Karpas-422 (cell line): ENCODE data around the gene B3GAT1. TPM values are rescaled to one million over a fixed set of nuclear protein-coding genes. Genes with fewer than 3 reads are reported as not detected.

Experiments
- DNase-seq: peaks from one replicate; pipeline ENCODE4 v3.0.0-alpha.2; 2015
- H2AFZ ChIP-seq: fragments of 200-600 bp; sonication (generic); 2 replicates; pipeline ENCODE4 v1.6.1; 2014; ENCODE audit warnings: antibody characterized with exemption, low read length, mixed read lengths
- H3K27ac ChIP-seq: fragments of 200-600 bp; sonication (generic); 2 replicates; pipeline ENCODE4 v1.5.1; 2014; ENCODE audit warnings: mild to moderate bottlenecking, low read length, moderate library complexity
- H3K27me3 ChIP-seq: fragments of 200-600 bp; sonication (generic); 2 replicates; pipeline ENCODE4 v1.6.1; 2014; ENCODE audit warnings: low read length, mixed read lengths
- H3K36me3 ChIP-seq: fragments of 200-600 bp; sonication (generic); 2 replicates; pipeline ENCODE4 v1.6.1; 2014; ENCODE audit warnings: low read length, mixed read lengths; ENCODE audit not compliant: insufficient read depth
- H3K4me1 ChIP-seq: fragments of 200-600 bp; sonication (generic); 2 replicates; pipeline ENCODE4 v1.6.1; 2014; ENCODE audit warnings: mild to moderate bottlenecking, low read length, mixed read lengths
- H3K4me2 ChIP-seq: fragments of 200-600 bp; sonication (generic); 2 replicates; pipeline ENCODE4 v1.6.1; 2014; ENCODE audit warnings: low read length, low read depth, mild to moderate bottlenecking; ENCODE audit not compliant: poor library complexity, severe bottlenecking
- H3K4me3 ChIP-seq: fragments of 200-600 bp; sonication (generic); 2 replicates; pipeline ENCODE4 v1.5.1; 2014; ENCODE audit warnings: mild to moderate bottlenecking, antibody characterized with exemption, low read length, mixed read lengths
- H3K79me2 ChIP-seq: fragments of 200-600 bp; sonication (generic); 2 replicates; pipeline ENCODE4 v1.6.1; 2014; ENCODE audit warnings: mild to moderate bottlenecking, low read length, mixed read lengths
- H3K9ac ChIP-seq: fragments of 200-600 bp; sonication (generic); 2 replicates; pipeline ENCODE4 v1.6.0; 2014; ENCODE audit warnings: low read length
- H3K9me2 ChIP-seq: fragments of 200-600 bp; sonication (generic), shearing (Covaris generic); replicated peaks from 2 replicates; pipeline ENCODE4 v1.6.0; 2014; ENCODE audit warnings: mild to moderate bottlenecking, low read length, moderate library complexity; ENCODE audit not compliant: insufficient read depth
- H3K9me3 ChIP-seq: fragments of 300-700, 200-600 bp; sonication (generic); 2 replicates; pipeline ENCODE4 v1.6.1; 2014; ENCODE audit warnings: low read length, mixed read lengths
- H4K20me1 ChIP-seq: fragments of 200-600 bp; sonication (generic); 2 replicates; pipeline ENCODE4 v1.6.1; 2014; ENCODE audit warnings: mild to moderate bottlenecking, antibody characterized with exemption, low read length, low read depth; ENCODE audit not compliant: insufficient read depth
- total RNA-seq: library from RNA; depleted of rRNA; stranded (reverse); fragments of >200 nt; shearing (Covaris generic); gene quantifications from 2 replicates; pipeline ENCODE4 v1.2.3, GENCODE V29; 2014; ENCODE audit warnings: low replicate concordance

The B3GAT1 gene
- total RNA-seq, 1 experiment from 2014 or later: not detected

DNA sequence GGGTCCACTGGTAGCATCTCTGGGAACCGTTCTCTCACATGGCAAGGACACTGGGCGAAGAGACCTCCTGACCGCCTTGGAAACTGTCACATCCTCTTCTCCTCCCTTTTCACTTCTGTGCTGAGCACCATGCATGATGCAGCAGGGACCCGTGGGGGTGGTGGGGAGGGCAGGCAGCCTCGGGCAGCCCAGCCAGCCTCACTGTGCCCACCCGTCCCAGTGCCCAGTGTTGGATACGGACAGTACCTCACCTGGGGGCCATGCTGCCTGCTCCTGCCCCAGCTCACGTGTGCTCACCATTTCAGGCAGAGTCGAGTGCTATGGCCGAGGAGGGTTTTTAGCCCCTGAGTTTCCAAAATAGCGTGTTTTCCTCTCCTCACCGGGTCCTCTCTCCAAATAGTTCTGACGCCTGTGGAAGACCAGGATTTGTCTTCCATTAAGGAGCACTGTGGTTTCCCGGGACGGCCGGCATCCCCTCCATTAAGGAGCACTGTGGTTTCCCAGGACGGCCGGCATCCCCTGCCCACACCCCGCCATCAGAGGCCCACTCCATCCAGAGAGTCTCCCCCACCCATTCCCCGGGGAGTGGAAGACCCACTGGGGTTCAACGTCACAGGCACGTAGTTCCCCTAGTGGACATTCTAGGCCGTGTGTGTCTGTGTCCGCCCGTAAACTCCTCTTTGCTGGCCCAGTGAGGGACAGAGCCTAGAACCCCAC is 22.4 kb downstream of the B3GAT1 start:
- Histone ChIP-seq H3K4me3 (no peak overlapping the region), H3K9me3 (no peaks in the 10 kb centered on the region), H3K36me3 (no peaks in the 10 kb centered on the region), H3K4me1 (no peaks in the 10 kb centered on the region), H3K27me3 (no peaks in the 10 kb centered on the region), H4K20me1 (no peaks in the 10 kb centered on the region), H3K4me2 (no peak overlapping the region), H3K27ac (no peak overlapping the region), H3K9ac (no peak overlapping the region), H3K79me2 (no peaks in the 10 kb centered on the region), H2AFZ (no peak overlapping the region), H3K9me2 (no peaks in the 10 kb centered on the region)
- DNase-seq: no peak

DNA sequence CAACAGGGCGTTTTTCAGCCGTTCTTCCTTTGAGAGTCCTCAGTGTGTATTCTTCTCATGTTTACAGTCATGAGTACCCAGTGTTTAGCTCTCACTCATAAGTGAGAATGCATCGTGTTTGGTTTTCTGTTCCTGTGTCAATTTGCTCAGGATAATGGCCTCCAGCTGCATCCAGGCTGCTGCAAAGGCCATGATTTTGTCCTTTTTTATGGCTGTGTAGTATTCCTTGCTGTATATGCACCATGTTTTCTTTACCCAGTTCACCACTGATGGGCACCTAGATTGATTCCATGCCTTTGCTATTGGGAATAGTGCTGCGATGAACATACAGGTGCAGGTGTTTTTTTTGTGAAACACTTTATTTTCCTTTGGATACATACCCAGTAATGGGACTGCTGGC is 23.5 kb downstream of the B3GAT1 start:
- Histone ChIP-seq H3K4me3 (no peak overlapping the region), H3K4me1 (no peaks in the 10 kb centered on the region), H3K4me2 (no peak overlapping the region), H3K79me2 (no peaks in the 10 kb centered on the region), H3K27ac (no peak overlapping the region), H3K9ac (no peak overlapping the region), H3K9me2 (no peaks in the 10 kb centered on the region), H3K9me3 (no peaks in the 10 kb centered on the region), H2AFZ (no peak overlapping the region), H3K36me3 (no peaks in the 10 kb centered on the region), H3K27me3 (no peaks in the 10 kb centered on the region), H4K20me1 (no peaks in the 10 kb centered on the region)
- no peak for DNase-seq

DNA sequence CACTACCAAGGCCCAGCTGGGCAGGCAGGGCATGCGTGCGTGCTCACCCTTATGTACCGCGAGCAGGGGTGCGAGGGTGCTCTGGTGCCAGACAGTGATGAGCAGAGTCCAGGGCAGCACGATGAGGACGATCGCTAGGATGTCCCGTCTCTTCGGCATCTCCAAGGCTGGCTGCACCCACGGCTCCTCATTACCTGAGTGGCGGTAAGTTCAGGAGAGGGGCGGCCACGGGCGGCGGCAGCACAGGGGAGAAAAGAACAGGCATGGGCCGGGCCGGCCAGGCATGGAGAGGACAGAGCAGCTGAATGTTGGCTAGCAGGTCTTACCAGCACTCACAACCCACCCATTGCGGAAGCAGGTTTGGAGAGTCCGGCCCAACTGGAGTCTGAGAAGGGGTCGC is 24.5 kb downstream of the B3GAT1 start:
- Histone ChIP-seq H3K4me2 (no peak overlapping the region), H3K27me3 (no peaks in the 10 kb centered on the region), H4K20me1 (no peaks in the 10 kb centered on the region), H3K79me2 (no peaks in the 10 kb centered on the region), H3K27ac (no peak overlapping the region), H3K4me3 (no peak overlapping the region), H3K4me1 (no peaks in the 10 kb centered on the region), H2AFZ (no peak overlapping the region), H3K36me3 (no peaks in the 10 kb centered on the region), H3K9ac (no peak overlapping the region), H3K9me2 (no peaks in the 10 kb centered on the region), H3K9me3 (no peaks in the 10 kb centered on the region)
- no peak for DNase-seq

DNA sequence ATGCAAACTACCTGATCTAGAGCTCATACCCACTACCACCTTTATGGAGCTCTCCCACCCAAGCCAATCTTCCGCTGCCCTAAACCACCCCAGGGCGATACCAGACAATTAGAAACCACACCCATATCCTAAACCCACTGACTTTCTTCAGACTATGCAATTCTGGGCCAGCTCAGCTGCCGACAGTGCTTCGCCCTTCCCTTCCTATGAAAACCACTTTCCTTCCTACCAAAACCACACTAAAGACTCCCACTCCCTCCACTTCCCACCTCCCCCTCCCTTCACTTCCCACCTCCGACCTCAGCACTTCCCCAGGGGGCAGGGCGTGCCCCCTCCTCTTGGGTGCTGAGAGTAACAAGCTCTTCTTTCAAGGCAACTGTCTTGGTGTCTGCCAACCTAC is 25.1 kb downstream of the B3GAT1 start:
- Histone ChIP-seq H3K27ac (no peak overlapping the region), H3K4me3 (no peak overlapping the region), H3K9ac (no peak overlapping the region), H3K4me1 (no peaks in the 10 kb centered on the region), H2AFZ (no peak overlapping the region), H4K20me1 (no peaks in the 10 kb centered on the region), H3K4me2 (no peak overlapping the region), H3K36me3 (no peaks in the 10 kb centered on the region), H3K79me2 (no peaks in the 10 kb centered on the region), H3K27me3 (no peaks in the 10 kb centered on the region), H3K9me3 (no peaks in the 10 kb centered on the region), H3K9me2 (no peaks in the 10 kb centered on the region)
- no peak for DNase-seq

DNA sequence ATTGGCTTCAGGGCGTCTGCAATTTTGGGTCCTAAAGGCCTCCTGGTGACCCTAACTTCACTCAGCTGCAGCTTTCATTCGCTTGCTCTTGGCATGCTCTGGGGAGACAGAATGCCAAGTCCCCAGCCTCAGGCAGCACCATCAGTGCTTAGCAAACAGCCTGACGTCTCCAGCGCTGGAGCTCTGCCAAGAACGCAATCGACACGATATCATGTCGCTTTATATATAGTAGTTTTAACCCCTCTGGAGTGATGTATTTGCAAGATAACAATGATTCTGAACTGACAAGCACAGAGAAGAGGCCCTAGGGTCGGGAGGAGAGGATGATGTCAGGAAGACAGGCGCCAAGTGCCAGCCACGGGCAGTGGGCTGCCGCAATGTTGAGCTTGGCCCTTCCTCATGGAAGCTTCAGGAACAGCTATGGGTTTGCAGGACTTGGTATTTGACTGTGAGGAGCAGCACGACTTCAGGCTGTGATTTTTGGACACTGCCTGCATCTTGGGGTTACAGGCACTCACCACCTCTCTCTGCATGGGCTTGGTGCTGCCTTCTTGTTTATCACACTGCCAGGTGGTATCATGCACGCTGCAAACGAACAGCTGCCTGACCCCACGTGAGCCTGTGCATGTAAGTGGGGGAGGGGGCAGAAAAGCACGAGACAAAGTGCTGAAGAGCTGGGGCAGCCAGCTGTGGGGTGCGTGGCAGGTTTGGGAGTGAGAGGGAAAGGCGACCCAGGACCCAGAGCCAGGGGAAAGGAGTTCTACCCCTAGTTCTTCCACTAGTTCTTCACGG is 26.1 kb downstream of the B3GAT1 start:
- no peak overlapping the region for H3K9ac ChIP-seq
- H2AFZ ChIP-seq: no peak overlapping the region
- H3K27ac ChIP-seq: no peak overlapping the region
- H3K9me3 ChIP-seq: no peaks in the 10 kb centered on the region
- DNase-seq: no peak
- H3K9me2 ChIP-seq: no peaks in the 10 kb centered on the region
- H4K20me1 ChIP-seq: no peaks in the 10 kb centered on the region
- no peak overlapping the region for H3K4me2 ChIP-seq
- no peaks in the 10 kb centered on the region for H3K27me3 ChIP-seq
- H3K4me3 ChIP-seq: no peak overlapping the region
- H3K36me3 ChIP-seq: no peaks in the 10 kb centered on the region
- H3K79me2 ChIP-seq: no peaks in the 10 kb centered on the region
- H3K4me1 ChIP-seq: no peaks in the 10 kb centered on the region

DNA sequence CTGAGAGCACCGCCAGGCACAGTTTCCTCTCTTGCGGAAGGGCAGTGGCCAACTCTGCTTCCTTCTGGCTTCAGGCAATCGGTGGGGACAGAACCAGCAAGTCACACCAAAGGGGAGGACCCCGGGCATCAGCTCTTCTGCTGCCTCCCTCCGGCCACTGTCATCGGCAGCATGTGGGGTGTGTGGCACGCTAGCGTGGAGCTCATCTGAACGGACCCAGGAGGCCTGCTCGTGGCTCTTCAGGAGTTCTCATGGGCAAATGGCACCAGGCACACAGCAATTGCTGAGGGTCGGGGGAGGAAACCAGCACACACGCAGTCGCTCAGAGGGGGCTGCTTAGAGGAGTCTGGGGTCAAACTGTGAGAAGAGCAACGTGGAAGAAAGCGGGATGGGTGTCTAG is 26.9 kb downstream of the B3GAT1 start:
- Histone ChIP-seq H3K9ac (no peak overlapping the region), H3K4me3 (no peak overlapping the region), H2AFZ (no peak overlapping the region), H3K4me2 (no peak overlapping the region), H3K79me2 (no peaks in the 10 kb centered on the region), H4K20me1 (no peaks in the 10 kb centered on the region), H3K4me1 (no peaks in the 10 kb centered on the region), H3K9me2 (no peaks in the 10 kb centered on the region), H3K36me3 (no peaks in the 10 kb centered on the region), H3K9me3 (no peaks in the 10 kb centered on the region), H3K27me3 (no peaks in the 10 kb centered on the region), H3K27ac (no peak overlapping the region)
- no peak for DNase-seq

GRCh38 chr11:134384406-134384805 is 27.6 kb downstream of the B3GAT1 start:
- Histone ChIP-seq H3K4me3 (no peak overlapping the region), H3K9ac (no peak overlapping the region), H4K20me1 (no peaks in the 10 kb centered on the region), H3K4me2 (no peak overlapping the region), H3K27ac (no peak overlapping the region), H3K9me3 (no peaks in the 10 kb centered on the region), H3K4me1 (no peaks in the 10 kb centered on the region), H3K27me3 (no peaks in the 10 kb centered on the region), H3K9me2 (no peaks in the 10 kb centered on the region), H2AFZ (no peak overlapping the region), H3K79me2 (no peaks in the 10 kb centered on the region), H3K36me3 (no peaks in the 10 kb centered on the region)
- no peak for DNase-seq

DNA sequence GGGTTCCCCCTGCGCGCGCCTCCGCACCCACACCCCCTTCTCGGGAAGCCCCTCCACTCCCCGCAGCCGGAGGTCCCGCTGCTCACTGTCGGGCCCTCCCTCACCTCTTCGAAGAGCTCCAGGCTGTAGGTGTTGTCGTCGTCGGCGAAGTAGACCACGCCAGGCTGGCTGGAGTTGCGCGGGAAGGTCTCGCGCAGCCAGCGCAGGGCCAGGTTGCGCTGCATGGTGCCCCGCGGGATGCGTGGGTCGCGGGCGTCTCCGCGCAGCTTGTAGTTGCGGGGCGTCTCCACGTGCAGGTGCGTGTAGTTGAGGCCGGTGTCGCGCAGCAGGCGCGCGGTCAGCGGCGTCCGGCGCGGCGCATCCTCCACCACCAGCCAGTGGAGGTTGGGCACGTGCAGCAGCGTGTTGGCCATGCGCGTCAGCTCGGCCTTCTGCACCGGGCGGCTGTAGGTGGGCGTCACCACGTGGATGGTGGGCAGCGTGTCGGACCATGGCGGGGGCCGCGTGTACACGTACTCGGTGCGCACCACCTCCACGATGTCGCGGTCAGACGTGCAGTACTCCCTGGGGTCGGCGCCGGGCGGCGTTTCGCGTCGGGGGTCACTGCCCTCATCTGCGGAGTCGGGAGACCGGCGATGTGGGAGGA is 28.3 kb downstream of the B3GAT1 start:
- no peak for DNase-seq
- no peaks in the 10 kb centered on the region for H3K36me3 ChIP-seq
- H3K9me3 ChIP-seq: no peaks in the 10 kb centered on the region
- H3K9ac ChIP-seq: no peak overlapping the region
- H3K27me3 ChIP-seq: no peaks in the 10 kb centered on the region
- H2AFZ ChIP-seq: no peak overlapping the region
- no peaks in the 10 kb centered on the region for H3K79me2 ChIP-seq
- H3K27ac ChIP-seq: no peak overlapping the region
- H3K4me1 ChIP-seq: no peaks in the 10 kb centered on the region
- no peak overlapping the region for H3K4me2 ChIP-seq
- no peak overlapping the region for H3K4me3 ChIP-seq
- no peaks in the 10 kb centered on the region for H3K9me2 ChIP-seq
- no peaks in the 10 kb centered on the region for H4K20me1 ChIP-seq
